ENCODE data around the gene PRR18. TPM values are rescaled to one million over a fixed set of nuclear protein-coding genes. Genes with fewer than 3 reads are reported as not detected.

The PRR18 gene
- total RNA-seq, 2 donors from 2014 or later = 0.27 TPM; not detected in 1

DNA sequence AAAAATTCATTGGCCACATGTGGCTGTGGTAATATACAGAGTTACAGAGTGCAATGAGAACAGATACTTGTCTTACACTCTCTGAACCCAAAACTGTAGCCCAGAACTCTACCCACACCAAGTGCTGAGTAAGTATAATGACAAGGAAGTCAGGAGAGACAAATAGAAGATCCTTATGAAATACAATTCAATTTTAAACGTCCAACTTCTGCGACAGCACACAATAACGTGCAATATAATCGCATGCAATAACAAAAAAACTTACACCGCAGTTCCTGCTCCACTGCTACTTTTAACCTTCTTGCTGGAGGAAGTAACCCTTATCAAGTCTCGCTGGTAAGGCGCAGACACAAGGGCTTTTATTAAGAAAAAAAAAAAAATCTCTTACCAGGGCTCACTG, 33.3 kb upstream of the PRR18 start:
- DNase-seq (ENCODE audit: low spot score) = no peak
- Histone ChIP-seq H3K4me1 (replicated peaks) (peaks cover 16% of the 10 kb centered on the region), H3K27me3 (replicated peaks; ENCODE audit: insufficient read depth) (no peaks in the 10 kb centered on the region), H3K27ac (no peak overlapping the region), H3K4me3 (peak overlapping the region; percentile 80 to 89), H3K9me3 (no peaks in the 10 kb centered on the region), H3K36me3 (no peaks in the 10 kb centered on the region)
- WGBS = 39% methylated on average over 7 of the region's 7 CpGs
- intact Hi-C loops (cut with DNase I) = loop anchor here (5.0 kb wide), 1 partner anchor 41 kb away; the partner anchor contains the start of gene MPC1
- no peak for TF ChIP-seq POLR2AphosphoS5 (IDR thresholded peaks at IDR 0.05)
- TF ChIP-seq, protein P1, sequence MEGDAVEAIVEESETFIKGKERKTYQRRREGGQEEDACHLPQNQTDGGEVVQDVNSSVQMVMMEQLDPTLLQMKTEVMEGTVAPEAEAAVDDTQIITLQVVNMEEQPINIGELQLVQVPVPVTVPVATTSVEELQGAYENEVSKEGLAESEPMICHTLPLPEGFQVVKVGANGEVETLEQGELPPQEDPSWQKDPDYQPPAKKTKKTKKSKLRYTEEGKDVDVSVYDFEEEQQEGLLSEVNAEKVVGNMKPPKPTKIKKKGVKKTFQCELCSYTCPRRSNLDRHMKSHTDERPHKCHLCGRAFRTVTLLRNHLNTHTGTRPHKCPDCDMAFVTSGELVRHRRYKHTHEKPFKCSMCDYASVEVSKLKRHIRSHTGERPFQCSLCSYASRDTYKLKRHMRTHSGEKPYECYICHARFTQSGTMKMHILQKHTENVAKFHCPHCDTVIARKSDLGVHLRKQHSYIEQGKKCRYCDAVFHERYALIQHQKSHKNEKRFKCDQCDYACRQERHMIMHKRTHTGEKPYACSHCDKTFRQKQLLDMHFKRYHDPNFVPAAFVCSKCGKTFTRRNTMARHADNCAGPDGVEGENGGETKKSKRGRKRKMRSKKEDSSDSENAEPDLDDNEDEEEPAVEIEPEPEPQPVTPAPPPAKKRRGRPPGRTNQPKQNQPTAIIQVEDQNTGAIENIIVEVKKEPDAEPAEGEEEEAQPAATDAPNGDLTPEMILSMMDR (IDR thresholded peaks at IDR 0.05) = no peak
- TF ChIP-seq POLR2A (IDR thresholded peaks at IDR 0.05) = no peak

DNA sequence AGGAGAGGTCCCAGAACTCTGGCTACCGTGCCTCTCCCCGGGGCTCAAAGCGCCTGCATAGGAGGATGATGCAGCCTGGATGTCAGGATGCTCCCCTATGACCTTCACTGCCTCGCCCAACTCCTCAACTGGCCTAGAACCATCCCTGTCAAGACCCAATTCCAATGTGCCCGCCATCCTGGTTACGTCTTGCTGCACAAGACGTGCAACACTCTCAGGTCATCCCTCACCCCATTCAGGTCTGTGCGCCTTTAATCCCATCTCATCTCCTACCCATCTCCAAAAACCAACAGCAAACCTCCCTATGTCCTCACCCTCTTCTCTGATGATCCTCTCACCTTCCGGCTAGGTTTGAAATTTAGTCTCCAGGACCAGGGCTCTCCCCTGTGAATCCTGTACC, 30.7 kb upstream of the PRR18 start:
- WGBS = 96% methylated on average over 9 of the region's 9 CpGs
- H3K27me3 ChIP-seq (replicated peaks; ENCODE audit: insufficient read depth) = no peaks in the 10 kb centered on the region
- TF ChIP-seq POLR2A (IDR thresholded peaks at IDR 0.05) = no peak
- TF ChIP-seq POLR2AphosphoS5 (IDR thresholded peaks at IDR 0.05) = no peak
- TF ChIP-seq, protein P1 (IDR thresholded peaks at IDR 0.05) = no peak
- H3K9me3 ChIP-seq = no peaks in the 10 kb centered on the region
- H3K36me3 ChIP-seq = no peaks in the 10 kb centered on the region
- peaks cover 16% of the 10 kb centered on the region for H3K4me1 ChIP-seq (replicated peaks)
- no peak overlapping the region for H3K27ac ChIP-seq
- intact Hi-C loops (cut with DNase I) = no loop called here
- H3K4me3 ChIP-seq = no peak overlapping the region
- no peak for DNase-seq (ENCODE audit: low spot score)

DNA sequence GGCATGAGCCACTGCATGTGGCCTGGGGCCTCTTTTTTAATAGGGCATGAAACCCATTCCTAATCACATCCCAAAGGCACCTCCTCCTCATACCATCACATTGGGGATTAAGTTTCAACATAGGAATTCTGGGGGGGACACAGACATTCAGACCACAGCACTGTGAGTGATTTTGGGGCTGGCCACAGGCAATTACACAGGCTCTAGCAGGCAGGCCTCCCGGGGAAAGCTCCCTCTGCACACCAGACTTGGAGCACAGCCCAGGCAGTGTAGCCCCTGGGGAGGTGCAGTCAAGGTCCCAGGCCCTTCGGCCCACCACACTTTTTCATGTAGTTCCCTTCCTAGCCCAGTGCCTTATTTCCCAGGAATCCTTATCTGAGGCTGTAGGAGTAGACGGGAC, 28.7 kb upstream of the PRR18 start:
- H3K36me3 ChIP-seq = no peaks in the 10 kb centered on the region
- intact Hi-C loops (cut with DNase I) = no loop called here
- TF ChIP-seq POLR2A (IDR thresholded peaks at IDR 0.05) (no peak), POLR2AphosphoS5 (IDR thresholded peaks at IDR 0.05) (no peak)
- TF ChIP-seq, protein P1 (IDR thresholded peaks at IDR 0.05) = no peak
- H3K27me3 ChIP-seq (replicated peaks; ENCODE audit: insufficient read depth) = no peaks in the 10 kb centered on the region
- H3K4me3 ChIP-seq = no peak overlapping the region
- H3K4me1 ChIP-seq (replicated peaks) = peaks cover 11% of the 10 kb centered on the region
- WGBS = 81% methylated on average over 3 of the region's 3 CpGs
- no peaks in the 10 kb centered on the region for H3K9me3 ChIP-seq
- no peak overlapping the region for H3K27ac ChIP-seq
- DNase-seq (ENCODE audit: low spot score) = no peak

DNA sequence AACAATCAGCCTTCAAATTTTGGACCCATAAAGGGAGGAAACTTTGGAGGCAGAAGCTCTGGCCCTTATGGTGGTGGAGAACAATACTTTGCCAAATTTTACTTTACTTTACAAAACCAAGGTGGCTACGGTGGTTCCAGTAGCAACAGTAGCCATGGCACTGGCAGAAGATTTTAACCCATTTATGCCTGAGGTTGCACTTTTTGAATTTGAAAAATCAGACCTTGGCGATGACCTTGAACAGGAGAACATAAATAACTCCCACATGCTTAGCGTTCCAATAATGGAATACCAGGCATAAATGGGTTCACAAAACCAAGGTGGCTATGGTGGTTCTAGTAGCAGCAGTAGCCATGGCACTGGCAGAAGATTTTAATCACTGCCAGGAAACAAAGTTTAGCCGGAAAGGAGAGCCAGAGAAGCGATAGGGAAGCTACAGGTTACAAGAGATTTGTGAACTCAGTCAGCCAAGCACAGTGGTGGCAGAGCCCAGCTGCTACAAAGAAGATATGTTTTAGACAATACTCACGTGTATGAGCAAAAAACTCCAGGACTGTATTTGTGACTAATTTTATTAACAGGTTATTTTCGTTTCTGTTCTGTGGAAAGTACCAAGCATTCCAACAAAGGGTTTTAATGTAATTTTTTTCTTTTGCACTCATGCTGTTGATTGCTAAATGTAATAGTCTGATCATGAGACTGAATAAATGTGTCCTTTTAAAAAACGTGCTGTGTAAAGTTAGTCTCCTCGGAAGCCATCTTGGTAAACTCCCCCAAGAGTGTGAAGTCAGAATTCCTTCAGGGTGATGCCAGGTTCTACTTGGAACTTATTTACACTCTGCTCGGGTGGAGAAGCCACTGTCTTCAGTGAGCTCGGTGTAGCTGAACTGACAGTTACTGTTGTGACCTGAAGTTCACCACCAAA, 27.4 kb upstream of the PRR18 start:
- H3K36me3 ChIP-seq = no peaks in the 10 kb centered on the region
- intact Hi-C loops (cut with DNase I) = no loop called here
- no peaks in the 10 kb centered on the region for H3K9me3 ChIP-seq
- no peak for DNase-seq (ENCODE audit: low spot score)
- TF ChIP-seq POLR2AphosphoS5 (IDR thresholded peaks at IDR 0.05) (no peak), POLR2A (IDR thresholded peaks at IDR 0.05) (no peak)
- TF ChIP-seq, protein P1 (IDR thresholded peaks at IDR 0.05) = no peak
- 82% methylated on average over 11 of the region's 11 CpGs for WGBS
- H3K4me1 ChIP-seq (replicated peaks) = peaks cover 7% of the 10 kb centered on the region
- no peak overlapping the region for H3K27ac ChIP-seq
- H3K27me3 ChIP-seq (replicated peaks; ENCODE audit: insufficient read depth) = no peaks in the 10 kb centered on the region
- H3K4me3 ChIP-seq = no peak overlapping the region

DNA sequence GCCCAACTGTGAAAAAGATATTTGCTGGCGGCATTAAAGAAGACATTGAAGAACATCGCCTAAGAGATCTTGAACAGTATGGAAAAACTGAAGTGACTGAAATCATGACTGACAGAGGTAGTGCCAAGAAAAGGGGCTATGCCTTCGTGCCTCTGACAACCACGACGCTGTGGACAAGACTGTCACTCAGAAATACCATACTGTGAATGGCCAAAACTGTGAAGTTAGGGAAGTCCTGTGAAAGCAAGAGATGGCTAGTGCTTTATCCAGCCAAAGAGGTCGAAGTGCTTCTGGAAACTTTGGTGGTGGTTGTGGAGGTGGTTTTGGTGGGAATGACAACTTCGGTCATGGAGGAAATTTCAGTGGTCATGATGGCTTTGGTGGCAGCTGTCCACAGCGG, 26.7 kb upstream of the PRR18 start:
- Histone ChIP-seq H3K27ac (no peak overlapping the region), H3K4me3 (no peak overlapping the region), H3K9me3 (no peaks in the 10 kb centered on the region), H3K27me3 (replicated peaks; ENCODE audit: insufficient read depth) (no peaks in the 10 kb centered on the region), H3K4me1 (replicated peaks) (no peaks in the 10 kb centered on the region), H3K36me3 (no peaks in the 10 kb centered on the region)
- intact Hi-C loops (cut with DNase I) = no loop called here
- WGBS = 94% methylated on average over 8 of the region's 8 CpGs
- no peak for DNase-seq (ENCODE audit: low spot score)
- TF ChIP-seq POLR2AphosphoS5 (IDR thresholded peaks at IDR 0.05) = no peak
- TF ChIP-seq, protein P1 (IDR thresholded peaks at IDR 0.05) = no peak
- no peak for TF ChIP-seq POLR2A (IDR thresholded peaks at IDR 0.05)
